ENCODE measurements around the gene GOLGA5. TPM values are rescaled to one million over a fixed set of nuclear protein-coding genes. Genes with fewer than 3 reads are reported as not detected.

GOLGA5 gene
- total and polyA plus RNA-seq, 2 experiments from 2014 or later, result 26.2 to 30.2 TPM

GRCh38 chr14:92886337-92886736 lies 92.2 kb downstream of the GOLGA5 start:
- no peaks in the 10 kb centered on the region for H3K36me3 ChIP-seq (ENCODE audit: insufficient read depth)
- H3K27me3 ChIP-seq (ENCODE audit: insufficient read depth), result no peaks in the 10 kb centered on the region
- no peaks in the 10 kb centered on the region for H3K4me1 ChIP-seq (ENCODE audit: insufficient read depth)
- Mint-ChIP-seq H3K27me3 (ENCODE audit: insufficient read depth, low read depth, poor library complexity) (peaks cover 3% of the 10 kb centered on the region), H3K4me3 (no peak overlapping the region), H3K27ac (no peak overlapping the region), H3K36me3 (ENCODE audit: low read depth) (no peaks in the 10 kb centered on the region; the same call in 2 of the 3 replicates), H3K9me3 (no peaks in the 10 kb centered on the region; the same call in 2 of the 3 replicates), H3K4me1 (no peaks in the 10 kb centered on the region)
- no peak for TF ChIP-seq POLR2AphosphoS5 (IDR thresholded peaks at IDR 0.05; ENCODE audit: low read depth)
- no peak for TF ChIP-seq NANOG (IDR thresholded peaks at IDR 0.05; ENCODE audit: borderline replicate concordance)
- TF ChIP-seq STAT1 (IDR thresholded peaks at IDR 0.05; ENCODE audit: unreplicated experiment), result no peak
- TF ChIP-seq CREB1 (CRISPR knock-in tag; IDR thresholded peaks at IDR 0.05; ENCODE audit: low read depth), result no peak
- TF ChIP-seq ZNF331 (CRISPR knock-in tag; IDR thresholded peaks at IDR 0.05; ENCODE audit: low read depth), result no peak
- TF ChIP-seq EZH2 (IDR thresholded peaks at IDR 0.05; ENCODE audit: low read depth, unreplicated experiment), result no peak
- TF ChIP-seq JUNB (IDR thresholded peaks at IDR 0.05; ENCODE audit: unreplicated experiment), result no peak
- no peak for TF ChIP-seq REST (IDR thresholded peaks at IDR 0.05; ENCODE audit: unreplicated experiment)
- TF ChIP-seq ETS1 (IDR thresholded peaks at IDR 0.05), result no peak
- no peak for TF ChIP-seq CTCF (conservative IDR thresholded peaks at IDR 0.05; ENCODE audit: low read depth in 2 of 2)
- no peak for TF ChIP-seq EZH2phosphoT487 (IDR thresholded peaks at IDR 0.05; ENCODE audit: unreplicated experiment)
- no peak for TF ChIP-seq ZNF114 (CRISPR knock-in tag; IDR thresholded peaks at IDR 0.05)
- TF ChIP-seq ZNF462 (CRISPR knock-in tag; IDR thresholded peaks at IDR 0.05), result no peak
- H3K4me3 ChIP-seq, result no peak overlapping the region
- H3K9me2 ChIP-seq (ENCODE audit: insufficient read depth), result peaks cover 14% of the 10 kb centered on the region
- no peaks in the 10 kb centered on the region for H4K20me1 ChIP-seq (replicated peaks; ENCODE audit: insufficient read depth)
- DNase-seq (ENCODE audit: low spot score) (no peak), ATAC-seq (no peak)
- no peak overlapping the region for H3K27ac ChIP-seq (ENCODE audit: low read depth)
- peak overlapping the region; percentile 72; the same call in 1 of the 2 replicates for H2AFZ ChIP-seq
- no peaks in the 10 kb centered on the region for H3F3A ChIP-seq (replicated peaks; ENCODE audit: low read depth)
- H3K4me2 ChIP-seq, result no peak overlapping the region
- no peaks in the 10 kb centered on the region for H3K79me2 ChIP-seq (replicated peaks; ENCODE audit: insufficient read depth)
